WI38 (cell line): ENCODE results near the gene COLEC11.

ENCODE experiments used
- H3K4me3 ChIP-seq: 2 replicates; pipeline ENCODE4 v1.5.1; 2011; ENCODE audit warnings: low read depth, mild to moderate bottlenecking, control low read depth, low read length
- CTCF ChIP-seq: IDR thresholded peaks from 2 replicates; pipeline ENCODE4 v1.5.1; 2012; ENCODE audit warnings: low read depth, mild to moderate bottlenecking, control low read depth, low read length

The COLEC11 gene

GRCh38 chr2:3646446-3646845, 51.5 kb downstream of the COLEC11 start:
- H3K4me3 ChIP-seq = no peak overlapping the region
- no peak for TF ChIP-seq CTCF

DNA sequence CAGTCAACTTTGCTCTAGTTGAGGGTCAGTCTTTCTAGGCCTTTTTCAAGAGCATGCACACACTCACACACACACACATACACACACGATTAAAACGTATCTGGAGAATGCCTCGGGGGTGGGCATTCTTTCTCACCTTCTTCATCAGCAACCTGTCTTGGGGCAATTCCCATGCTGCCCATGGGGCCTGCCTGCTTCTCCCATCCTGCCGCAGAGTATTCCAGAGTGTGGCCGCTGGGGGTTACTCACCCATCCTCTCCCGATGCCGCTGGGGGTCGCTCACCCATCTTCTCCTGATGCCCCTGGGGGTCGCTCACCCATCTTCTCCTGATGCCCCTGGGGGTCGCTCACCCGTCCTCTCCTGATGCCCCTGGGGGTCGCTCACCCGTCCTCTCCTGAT, 52.3 kb downstream of the COLEC11 start:
- no peak for TF ChIP-seq CTCF

GRCh38 chr2:3647831-3648651, 53.1 kb downstream of the COLEC11 start:
- no peak for TF ChIP-seq CTCF
- H3K4me3 ChIP-seq = no peak overlapping the region

More for the DNA sequence above, 52.3 kb downstream of the COLEC11 start:
- H3K4me3 ChIP-seq = no peak overlapping the region

GRCh38 chr2:3648652-3649177, 53.8 kb downstream of the COLEC11 start:
- no peak overlapping the region for H3K4me3 ChIP-seq
- TF ChIP-seq CTCF = no peak

DNA sequence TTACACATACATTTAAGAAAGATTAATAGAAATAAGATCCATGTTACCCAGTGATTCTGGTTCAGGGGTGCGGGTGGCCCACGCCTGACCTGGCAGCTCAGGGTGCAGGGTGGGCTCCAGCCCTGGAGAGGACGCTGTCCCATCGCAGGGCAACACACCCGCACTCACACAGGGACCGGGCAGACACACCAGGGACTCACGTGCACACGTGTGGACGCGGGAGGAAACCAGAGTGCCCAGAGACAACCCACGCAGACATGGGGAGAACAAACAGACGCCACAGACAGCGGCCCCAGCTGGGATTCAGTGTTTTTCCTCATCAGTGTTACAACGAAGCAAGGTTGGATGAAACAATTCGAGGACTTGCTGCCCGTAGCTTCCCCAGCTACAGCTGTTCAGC, 54.7 kb downstream of the COLEC11 start:
- TF ChIP-seq CTCF = no peak
- no peak overlapping the region for H3K4me3 ChIP-seq

GRCh38 chr2:3650140-3650920, 55.4 kb downstream of the COLEC11 start:
- no peak overlapping the region for H3K4me3 ChIP-seq
- no peak for TF ChIP-seq CTCF
